ENCODE results near the gene CPNE1. TPM values are rescaled to one million over a fixed set of nuclear protein-coding genes. Genes with fewer than 3 reads are reported as not detected.

Gene CPNE1
- total RNA-seq, 1 donor from 2014 or later = 293 TPM

DNA sequence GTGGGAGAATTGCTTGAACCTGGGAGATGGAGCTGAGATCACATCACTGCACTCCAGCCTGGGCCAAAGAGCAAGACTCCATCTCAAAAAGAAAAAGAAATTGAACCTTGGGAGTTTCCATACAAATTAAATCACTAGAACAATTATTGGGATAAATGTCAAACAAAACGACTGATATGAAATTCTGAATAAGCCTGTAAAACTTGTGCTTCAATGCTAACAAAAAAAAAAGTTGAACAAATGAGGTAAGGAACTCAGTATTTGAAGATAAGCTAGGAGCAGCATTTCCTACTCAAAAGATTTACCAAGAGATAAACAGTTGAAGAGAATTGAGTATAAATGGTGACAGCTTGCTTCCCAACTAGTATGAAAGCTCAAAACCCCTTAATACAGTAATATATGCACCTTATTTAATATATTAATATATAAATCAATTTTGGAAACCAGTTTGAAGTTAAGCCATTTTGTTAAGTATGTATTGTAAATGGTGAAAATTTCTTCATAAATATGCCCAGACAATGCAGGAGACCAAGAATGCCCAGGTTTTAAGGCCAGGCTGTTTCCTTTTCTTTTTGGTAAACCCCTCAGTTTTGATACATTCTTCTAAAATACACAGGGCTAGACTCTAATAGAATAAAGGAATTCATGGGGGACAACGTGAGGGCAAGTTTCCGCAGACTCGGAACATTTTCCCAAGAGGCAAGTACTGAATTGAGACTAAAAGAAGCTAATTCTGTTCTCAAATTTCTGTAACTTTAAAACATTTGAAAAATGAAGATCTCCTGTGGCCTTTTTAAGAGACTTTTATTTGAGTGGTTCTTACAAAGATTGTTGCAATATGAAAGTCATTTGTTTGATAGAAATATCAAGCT lies 38.4 kb upstream of the CPNE1 start:
- Mint-ChIP-seq H3K27ac (peak overlapping the region; percentile 84), H3K4me3 (ENCODE audit: low read depth) (no peak overlapping the region), H3K36me3 (ENCODE audit: insufficient read depth) (peaks cover 18% of the 10 kb centered on the region), H3K4me1 (ENCODE audit: low read depth) (peaks cover 20% of the 10 kb centered on the region), H3K27me3 (no peaks in the 10 kb centered on the region), H3K9me3 (ENCODE audit: low read depth) (no peaks in the 10 kb centered on the region)
- TF ChIP-seq, protein P1, sequence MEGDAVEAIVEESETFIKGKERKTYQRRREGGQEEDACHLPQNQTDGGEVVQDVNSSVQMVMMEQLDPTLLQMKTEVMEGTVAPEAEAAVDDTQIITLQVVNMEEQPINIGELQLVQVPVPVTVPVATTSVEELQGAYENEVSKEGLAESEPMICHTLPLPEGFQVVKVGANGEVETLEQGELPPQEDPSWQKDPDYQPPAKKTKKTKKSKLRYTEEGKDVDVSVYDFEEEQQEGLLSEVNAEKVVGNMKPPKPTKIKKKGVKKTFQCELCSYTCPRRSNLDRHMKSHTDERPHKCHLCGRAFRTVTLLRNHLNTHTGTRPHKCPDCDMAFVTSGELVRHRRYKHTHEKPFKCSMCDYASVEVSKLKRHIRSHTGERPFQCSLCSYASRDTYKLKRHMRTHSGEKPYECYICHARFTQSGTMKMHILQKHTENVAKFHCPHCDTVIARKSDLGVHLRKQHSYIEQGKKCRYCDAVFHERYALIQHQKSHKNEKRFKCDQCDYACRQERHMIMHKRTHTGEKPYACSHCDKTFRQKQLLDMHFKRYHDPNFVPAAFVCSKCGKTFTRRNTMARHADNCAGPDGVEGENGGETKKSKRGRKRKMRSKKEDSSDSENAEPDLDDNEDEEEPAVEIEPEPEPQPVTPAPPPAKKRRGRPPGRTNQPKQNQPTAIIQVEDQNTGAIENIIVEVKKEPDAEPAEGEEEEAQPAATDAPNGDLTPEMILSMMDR (IDR thresholded peaks at IDR 0.05; ENCODE audit: unreplicated experiment) = no peak
- DNase-seq (ENCODE audit: low spot score, unreplicated experiment) = no peak

DNA sequence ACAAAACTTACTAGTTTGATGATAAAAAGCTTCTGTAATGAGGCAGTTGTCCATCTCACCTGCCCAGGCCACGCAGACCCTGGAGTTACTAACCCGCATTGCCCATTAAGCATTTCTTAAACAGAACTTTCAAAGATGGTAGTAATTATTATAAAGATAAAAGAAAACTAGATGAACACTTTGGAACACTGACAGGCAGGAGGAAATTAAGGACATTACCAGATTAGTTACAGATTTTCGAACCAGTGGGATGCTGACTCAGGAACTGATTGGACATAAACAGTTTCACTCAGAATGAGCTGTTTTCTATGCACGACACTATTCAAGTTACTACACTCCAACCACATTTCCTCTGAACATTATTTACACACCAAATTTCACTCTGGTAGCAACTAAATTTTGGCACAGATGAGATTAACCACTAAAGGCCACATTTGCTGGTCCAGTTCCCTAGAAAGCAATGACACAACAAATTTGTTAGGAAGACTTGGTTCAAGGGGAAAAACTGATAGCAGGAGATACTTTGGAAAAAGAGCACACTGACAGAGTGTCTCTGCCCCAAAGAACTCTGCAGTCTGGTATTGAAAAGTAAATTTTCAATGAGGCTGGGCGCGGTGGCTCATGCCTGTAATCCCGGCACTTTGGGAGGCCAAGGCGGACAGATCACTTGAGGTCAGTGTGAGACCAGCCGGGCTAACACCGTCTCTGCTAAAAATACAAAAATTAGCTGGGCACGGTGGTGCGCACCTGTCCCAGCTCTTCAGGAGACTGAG lies 37.5 kb upstream of the CPNE1 start:
- H3K27ac Mint-ChIP-seq = peak overlapping the region; percentile 84
- TF ChIP-seq, protein P1 (IDR thresholded peaks at IDR 0.05; ENCODE audit: unreplicated experiment) = no peak

DNA sequence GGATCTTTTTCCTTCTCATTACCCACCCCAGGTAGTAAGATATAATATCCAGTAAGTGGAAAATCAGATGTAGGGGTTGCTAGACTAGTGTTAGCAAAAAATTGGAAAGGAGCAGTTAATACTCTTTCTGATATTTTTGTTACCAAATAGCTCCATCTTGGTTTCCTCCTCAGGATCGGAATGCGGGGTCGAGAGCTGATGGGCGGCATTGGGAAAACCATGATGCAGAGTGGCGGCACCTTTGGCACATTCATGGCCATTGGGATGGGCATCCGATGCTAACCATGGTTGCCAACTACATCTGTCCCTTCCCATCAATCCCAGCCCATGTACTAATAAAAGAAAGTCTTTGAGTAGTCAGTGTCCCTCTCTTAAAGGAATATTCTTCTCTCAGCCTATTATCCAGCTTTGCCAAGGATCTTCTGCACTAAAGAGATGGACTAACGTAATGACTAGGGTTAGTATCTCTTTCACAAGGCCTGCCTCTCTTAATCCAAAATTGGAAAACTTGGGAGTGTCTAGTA lies 36.0 kb upstream of the CPNE1 start:
- H3K4me3 Mint-ChIP-seq (ENCODE audit: low read depth) = peak overlapping the region; percentile 90
- no peaks in the 10 kb centered on the region for H3K9me3 Mint-ChIP-seq (ENCODE audit: low read depth)
- H3K36me3 Mint-ChIP-seq (ENCODE audit: insufficient read depth) = peaks cover 13% of the 10 kb centered on the region
- peak overlapping the region; percentile 73 for H3K27ac Mint-ChIP-seq
- no peak for DNase-seq (ENCODE audit: low spot score, unreplicated experiment)
- H3K4me1 Mint-ChIP-seq (ENCODE audit: low read depth) = peaks cover 28% of the 10 kb centered on the region
- no peaks in the 10 kb centered on the region for H3K27me3 Mint-ChIP-seq
- TF ChIP-seq, protein P1 (IDR thresholded peaks at IDR 0.05; ENCODE audit: unreplicated experiment) = no peak

More for the DNA sequence above, 37.5 kb upstream of the CPNE1 start:
- peaks cover 18% of the 10 kb centered on the region for H3K36me3 Mint-ChIP-seq (ENCODE audit: insufficient read depth)
- H3K4me3 Mint-ChIP-seq (ENCODE audit: low read depth) = no peak overlapping the region
- DNase-seq (ENCODE audit: low spot score, unreplicated experiment) = no peak
- no peaks in the 10 kb centered on the region for H3K9me3 Mint-ChIP-seq (ENCODE audit: low read depth)
- H3K4me1 Mint-ChIP-seq (ENCODE audit: low read depth) = peaks cover 28% of the 10 kb centered on the region
- H3K27me3 Mint-ChIP-seq = no peaks in the 10 kb centered on the region

DNA sequence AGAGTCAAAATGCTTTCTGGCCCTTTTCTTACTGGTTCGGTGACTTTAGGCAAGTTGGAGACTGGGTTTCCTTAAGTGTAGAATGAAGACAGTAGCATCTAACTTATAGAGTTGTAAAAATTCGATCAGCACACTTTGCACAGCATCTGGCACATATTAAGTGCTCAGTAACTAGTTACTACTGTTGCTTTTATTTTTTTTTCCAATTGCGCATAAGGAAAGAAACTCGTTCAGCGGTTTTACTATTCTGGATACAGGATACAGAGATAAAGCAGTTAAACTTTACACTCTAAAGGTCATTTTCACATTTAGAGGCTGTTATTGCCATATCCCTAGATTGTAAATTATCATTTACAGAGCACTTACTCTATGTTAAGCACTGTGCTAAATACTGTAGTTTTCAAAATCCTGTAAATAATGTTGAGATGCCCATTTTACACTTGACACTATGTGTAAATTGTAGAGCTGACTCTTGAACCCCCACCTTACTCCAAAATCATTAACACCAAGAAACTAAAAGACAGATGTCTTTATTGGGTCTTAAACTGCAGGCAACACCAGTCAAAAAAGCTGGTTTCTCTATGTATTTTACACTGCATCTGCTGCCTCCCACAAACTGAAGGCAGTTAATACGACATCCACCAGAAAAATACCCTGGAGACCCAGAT lies 35.4 kb upstream of the CPNE1 start:
- DNase-seq (ENCODE audit: low spot score, unreplicated experiment) = no peak
- H3K27me3 Mint-ChIP-seq = no peaks in the 10 kb centered on the region
- H3K27ac Mint-ChIP-seq = peak overlapping the region; percentile 98
- TF ChIP-seq, protein P1 (IDR thresholded peaks at IDR 0.05; ENCODE audit: unreplicated experiment) = no peak
- H3K4me1 Mint-ChIP-seq (ENCODE audit: low read depth) = peaks cover 28% of the 10 kb centered on the region
- H3K4me3 Mint-ChIP-seq (ENCODE audit: low read depth) = peak overlapping the region; percentile 90
- H3K36me3 Mint-ChIP-seq (ENCODE audit: insufficient read depth) = peaks cover 11% of the 10 kb centered on the region
- H3K9me3 Mint-ChIP-seq (ENCODE audit: low read depth) = no peaks in the 10 kb centered on the region
